Astrocyte of the spinal cord (primary cell): ENCODE measurements around the gene GABRG3.

Source experiments
- DNase-seq: peaks from one replicate; pipeline ENCODE4 v3.0.0; 2011; ENCODE audit warnings: low read depth, low spot score
- H3K4me3 ChIP-seq: 2 replicates; pipeline ENCODE4 v1.5.1; 2011; ENCODE audit warnings: low read depth, mild to moderate bottlenecking, low read length, moderate library complexity
- CTCF ChIP-seq: IDR thresholded peaks from 2 replicates; pipeline ENCODE4 v1.5.1; 2012; ENCODE audit warnings: low read depth, mild to moderate bottlenecking, low read length, inconsistent platforms
- in situ Hi-C: cut with HindIII; loops from 2 replicates; pipeline ENCODE4 v1.10.0; 2017; ENCODE audit warnings: low sequenced_read_pairs

The GABRG3 gene

GRCh38 chr15:27527490-27528067, 556.6 kb downstream of the GABRG3 start:
- no peak for DNase-seq
- TF ChIP-seq CTCF: peak; percentile 12
- no peak overlapping the region for H3K4me3 ChIP-seq
- in situ Hi-C loops: no loop called here

GRCh38 chr15:27529399-27529798, 558.4 kb downstream of the GABRG3 start:
- no peak for DNase-seq
- TF ChIP-seq CTCF: no peak
- no peak overlapping the region for H3K4me3 ChIP-seq
- in situ Hi-C loops: no loop called here

GRCh38 chr15:27530994-27531393, 560.0 kb downstream of the GABRG3 start:
- in situ Hi-C loops: no loop called here
- no peak for DNase-seq
- no peak for TF ChIP-seq CTCF
- no peak overlapping the region for H3K4me3 ChIP-seq

GRCh38 chr15:27532358-27532757, 561.4 kb downstream of the GABRG3 start:
- no peak for DNase-seq
- no peak for TF ChIP-seq CTCF
- in situ Hi-C loops: no loop called here
- H3K4me3 ChIP-seq: no peak overlapping the region

DNA sequence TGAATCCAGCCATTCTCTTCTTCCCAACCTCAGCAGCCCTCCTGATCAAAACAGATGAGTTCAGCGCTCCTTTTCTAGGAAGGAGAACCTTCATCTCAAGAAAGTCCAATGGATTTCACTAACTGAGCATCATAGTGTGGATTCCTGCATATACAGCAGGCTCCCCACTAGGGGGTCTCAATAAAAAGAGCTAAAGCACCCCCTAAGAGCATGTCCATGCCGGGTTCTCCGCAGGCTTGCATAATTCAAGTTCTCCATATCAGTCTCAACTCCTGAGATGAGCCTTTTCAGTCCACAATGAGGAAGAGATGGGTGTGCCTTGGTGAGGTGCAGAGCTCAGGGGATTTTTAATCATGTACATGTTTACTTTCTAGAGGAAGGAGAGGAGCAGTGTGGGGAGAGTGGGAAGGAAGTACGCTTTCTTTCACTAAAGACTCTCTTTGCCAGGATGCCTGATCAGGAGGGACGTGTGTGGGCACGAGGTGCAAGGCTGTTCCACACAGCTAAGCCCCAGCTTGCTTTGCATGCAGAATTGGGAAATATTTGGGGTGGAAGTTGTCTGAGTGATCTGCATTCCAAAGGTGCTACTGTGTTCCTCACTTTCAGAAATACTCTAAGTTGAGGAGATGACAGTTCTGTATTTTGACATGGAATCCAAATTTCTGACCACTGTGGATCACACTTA, 564.6 kb downstream of the GABRG3 start:
- TF ChIP-seq CTCF: no peak
- DNase-seq: no peak
- in situ Hi-C loops: no loop called here
- H3K4me3 ChIP-seq: no peak overlapping the region

DNA sequence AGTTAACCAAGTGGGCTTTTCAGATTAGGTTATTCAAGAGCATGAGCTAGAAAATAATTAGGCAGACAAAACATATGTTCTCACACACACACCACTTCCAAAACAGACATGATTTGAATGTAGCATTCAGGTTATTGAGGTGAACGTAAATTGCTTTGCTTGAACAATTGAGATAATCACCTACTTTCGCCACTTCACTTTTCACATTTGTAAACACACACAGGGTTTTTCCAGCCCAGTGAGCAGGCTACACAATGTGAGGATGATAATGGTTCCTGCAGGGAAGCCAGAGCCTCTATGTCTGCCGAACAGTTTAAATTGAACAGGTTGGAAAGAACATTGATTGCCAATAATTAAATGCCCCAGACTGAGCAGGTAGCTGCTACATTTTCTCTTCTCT, 567.3 kb downstream of the GABRG3 start:
- H3K4me3 ChIP-seq: no peak overlapping the region
- TF ChIP-seq CTCF: no peak
- in situ Hi-C loops: no loop called here
- DNase-seq: no peak
